ENCODE data around the gene JAK3.
A peak's percentile ranks its signal among the peaks of the same experiment; 100 is the strongest.

Gene JAK3

DNA sequence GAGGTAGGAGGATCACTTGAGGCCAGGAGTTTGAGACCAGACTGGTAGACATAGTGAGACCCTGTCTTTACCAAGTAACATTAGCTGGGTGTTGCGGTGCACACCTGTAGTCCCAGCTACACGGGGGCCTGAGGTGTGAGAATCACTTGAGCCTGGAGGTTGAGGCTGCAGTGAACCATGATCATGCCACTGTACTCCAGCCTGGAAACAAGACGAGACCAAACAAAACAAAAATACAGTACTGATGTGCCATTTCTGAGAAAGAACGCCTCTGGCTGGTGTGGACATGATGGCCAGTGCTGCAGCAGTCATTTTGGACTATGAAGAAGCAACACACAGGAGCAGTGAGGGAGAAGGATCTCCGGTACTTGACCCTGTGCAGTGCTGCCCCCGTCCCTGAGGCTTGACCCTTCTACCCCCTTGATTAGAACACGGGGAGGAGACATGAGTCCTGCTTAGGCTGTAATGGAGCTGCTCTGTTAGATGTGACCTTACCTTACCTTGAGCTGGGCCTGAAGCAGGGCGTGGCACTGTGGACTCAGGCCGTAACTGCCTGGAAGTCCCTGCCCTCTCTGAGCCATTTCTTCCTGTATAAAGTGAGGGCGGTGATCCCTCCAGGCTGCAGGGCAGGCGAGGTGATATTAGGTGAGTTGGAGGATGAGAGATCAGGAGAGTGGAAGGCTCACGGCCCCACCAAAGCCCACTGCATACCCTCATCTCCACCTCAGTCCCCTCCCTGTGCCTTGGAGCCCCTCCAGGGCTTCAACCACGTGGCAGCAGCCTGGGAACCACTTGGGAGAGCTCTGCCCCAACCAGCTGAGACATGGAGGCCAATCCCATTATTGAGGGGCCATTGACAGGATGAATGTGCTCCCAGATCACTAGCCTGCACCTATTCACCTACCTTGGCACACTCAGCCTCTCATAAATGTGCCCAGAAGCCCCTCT is 17.9 kb upstream of the JAK3 start:
- no peak for DNase-seq

DNA sequence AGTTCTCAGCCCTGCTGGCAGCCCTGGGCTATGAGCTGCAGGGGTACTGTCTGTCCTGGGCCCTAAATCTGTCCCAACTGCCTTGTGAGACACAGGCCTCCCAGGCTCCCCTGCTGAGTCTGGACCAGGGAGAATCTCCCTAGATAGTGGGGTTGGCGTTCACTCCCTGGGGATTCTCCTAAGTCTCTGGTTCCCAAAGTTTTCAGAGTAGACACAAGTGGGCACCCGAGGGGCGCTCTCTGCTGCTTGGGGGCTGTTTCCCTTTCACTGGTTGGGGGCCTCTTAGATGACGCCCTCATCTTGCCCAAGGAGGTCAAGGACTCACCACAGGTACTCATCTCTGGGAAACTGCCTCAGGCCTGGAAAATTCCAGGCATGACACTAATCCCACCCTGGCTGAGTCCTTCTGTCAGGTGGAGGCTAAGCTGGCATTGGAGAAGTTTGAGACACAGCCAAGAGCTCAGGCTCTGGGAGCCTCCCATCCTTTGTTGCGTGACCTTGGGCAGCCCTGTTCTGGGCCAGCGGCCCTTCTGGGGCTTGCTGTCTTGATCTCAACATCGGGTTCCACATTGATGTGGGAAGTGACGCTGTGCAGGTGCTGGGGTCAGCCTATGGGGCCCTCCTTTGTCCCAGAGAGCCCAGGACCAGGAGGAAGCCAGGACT is 15.9 kb upstream of the JAK3 start:
- DNase-seq = no peak

DNA sequence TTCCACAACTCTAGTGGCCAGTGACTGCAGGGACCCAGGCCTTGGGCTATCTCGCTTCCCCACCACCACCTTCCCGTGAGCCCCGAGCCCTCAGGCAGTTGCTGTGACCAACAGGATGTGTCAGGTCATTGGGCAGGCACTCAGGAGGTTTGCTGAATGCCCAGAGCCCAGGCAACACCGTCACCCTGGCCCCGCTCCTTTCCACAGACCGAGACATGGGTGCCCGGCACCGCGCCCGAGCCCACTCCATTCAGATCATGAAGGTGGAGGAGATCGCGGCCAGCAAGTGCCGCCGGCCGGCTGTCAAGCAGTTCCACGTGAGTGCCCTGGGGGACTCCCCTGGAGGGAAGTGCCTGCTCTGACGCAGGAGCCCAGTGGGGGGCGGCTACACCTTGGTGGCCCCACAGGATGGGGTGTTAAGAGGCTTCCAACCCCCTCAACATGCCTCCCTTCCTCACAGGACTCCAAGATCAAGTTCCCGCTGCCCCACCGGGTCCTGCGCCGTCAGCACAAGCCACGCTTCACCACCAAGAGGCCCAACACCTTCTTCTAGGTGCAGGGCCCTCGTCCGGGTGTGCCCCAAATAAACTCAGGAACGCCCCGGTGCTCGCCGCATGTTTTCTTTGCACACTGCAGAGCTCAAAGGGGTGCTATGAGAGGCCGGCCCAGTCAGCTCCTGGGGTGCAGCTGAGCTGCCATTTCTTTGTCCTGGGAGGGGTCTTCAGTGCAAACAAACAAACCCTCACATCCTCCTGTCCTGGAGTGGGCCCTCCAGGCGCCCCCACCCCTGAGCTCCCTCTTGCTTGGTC is 15.1 kb upstream of the JAK3 start:
- no peak for DNase-seq

DNA sequence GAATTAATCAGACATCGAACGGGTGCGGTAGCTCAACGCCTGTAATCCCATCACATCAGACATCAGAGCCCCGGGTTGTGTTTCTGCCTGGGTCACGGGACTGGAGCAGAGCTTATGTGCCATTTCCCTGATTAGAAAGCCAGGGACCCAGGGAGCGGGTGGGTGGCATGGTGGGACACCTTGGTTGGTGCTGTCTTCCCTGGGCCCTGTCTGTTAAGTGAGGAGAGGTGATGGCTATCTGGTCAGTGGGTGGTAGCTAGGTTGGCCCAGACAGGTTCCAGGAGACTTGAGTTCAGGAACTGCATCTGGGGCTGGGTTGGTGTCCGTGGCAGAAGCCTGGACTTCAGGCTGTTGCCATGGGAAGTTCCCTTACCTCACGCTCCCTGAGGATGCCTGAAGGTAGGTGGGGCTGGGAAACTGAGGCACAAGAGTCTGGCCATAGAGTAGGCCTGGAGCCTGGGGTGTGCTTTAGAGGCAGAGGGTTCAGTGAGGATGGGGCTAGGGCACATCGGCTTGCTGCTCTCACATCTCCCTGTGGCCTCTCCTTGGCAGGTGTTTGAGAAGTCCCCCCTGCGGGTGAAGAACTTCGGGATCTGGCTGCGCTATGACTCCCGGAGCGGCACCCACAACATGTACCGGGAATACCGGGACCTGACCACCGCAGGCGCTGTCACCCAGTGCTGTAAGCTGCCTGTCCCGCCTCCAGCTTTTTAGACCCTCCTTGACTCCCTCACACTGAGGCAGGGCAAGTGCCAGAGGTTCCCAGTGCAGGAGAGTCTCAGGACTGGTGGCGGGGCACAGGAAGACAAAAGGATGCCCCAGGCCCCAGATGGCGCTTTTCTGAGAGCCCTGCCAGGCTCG is 14.0 kb upstream of the JAK3 start:
- no peak for DNase-seq

DNA sequence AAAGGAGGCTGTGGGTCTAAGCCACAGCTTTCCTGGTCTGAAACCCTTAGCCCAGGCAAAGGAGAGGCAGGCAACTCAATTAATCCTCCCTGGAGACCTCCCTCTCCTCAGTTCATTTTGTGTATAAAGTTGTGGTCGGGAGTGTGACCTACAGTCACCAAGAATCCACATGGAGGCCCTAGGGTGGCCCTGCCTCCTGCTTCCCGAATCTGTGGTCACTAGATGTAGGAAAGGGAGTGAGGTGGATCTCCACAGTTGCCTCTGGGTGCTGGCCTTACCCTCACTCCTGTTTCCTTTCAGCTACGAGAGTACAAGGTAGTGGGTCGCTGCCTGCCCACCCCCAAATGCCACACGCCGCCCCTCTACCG is 13.2 kb upstream of the JAK3 start:
- DNase-seq = no peak

DNA sequence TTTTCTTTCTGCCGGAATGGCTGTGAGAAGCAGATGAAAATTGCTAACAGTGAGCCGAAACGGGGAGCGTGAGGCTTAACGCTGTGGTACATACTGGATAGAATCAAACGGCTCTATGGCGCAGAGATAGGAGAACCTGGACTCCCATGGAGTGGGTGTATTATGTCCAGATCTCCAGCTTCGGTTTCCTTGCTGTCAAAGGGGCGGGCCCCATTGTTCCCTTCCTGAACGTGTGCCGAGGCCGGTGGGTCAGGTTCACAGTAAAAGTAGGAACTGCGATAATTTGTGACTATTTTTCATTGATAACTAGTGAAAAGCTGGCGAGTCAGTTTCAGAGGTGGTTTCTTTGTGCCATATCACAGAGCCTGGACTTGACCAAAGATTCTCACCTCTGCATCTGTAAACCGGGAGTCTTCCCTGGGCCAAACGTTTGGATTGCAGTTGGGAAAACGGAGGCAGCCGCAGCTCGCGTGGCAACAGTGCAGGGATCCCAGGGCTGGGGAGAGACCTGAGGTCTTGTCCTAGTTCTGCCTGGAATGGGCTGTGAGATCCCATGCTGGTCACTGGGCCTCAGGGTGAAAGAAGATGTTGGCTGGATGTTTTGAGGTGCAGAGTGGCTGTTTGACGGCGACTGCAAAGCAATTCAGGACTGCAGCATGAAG is 12.7 kb upstream of the JAK3 start:
- no peak for DNase-seq

DNA sequence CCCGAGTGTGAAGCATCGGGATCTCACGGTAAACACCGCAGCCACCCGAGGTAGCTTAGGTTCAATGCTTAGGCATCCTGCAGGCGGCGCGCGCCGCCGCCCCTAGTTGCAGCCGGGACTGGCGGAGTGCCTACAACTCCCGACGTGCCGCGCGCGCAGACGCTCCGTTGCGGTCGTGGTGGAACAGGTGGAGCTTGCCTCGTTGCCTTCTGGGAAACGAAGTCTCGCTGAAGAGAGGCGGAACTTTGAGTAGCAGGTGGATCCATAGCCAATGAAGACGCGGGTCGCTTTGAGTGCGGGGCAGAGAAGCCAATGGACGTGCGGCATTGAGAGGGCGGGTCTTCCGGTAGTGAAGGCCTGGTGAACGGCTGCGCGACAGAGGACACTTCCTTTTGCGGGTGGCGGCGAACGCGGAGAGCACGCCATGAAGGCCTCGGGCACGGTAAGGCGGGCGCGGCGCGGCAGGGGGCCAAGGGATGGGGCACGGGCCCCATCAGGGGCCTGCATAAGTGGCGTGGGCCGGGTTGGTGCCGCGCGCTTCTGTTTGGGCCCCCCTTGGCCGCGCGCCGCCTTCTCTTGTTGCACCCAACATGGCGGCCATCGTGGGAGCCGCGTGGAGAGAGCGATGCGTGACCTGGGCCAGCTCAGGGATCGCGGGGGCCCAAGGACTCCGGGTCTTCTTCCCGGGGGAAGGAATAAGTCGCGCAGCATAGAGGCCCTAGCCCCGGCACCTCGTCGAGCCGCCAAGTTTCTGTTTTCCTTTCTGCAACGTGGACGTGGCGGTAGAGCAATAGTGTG is 11.9 kb upstream of the JAK3 start, which contains the start of gene RPL18A:
RPL18A (plus strand) TSS at position 378 of the 798 bp plus-strand sequence; CDS start at position 425, 47 bp downstream.
- DNase-seq = peak; percentile 98

DNA sequence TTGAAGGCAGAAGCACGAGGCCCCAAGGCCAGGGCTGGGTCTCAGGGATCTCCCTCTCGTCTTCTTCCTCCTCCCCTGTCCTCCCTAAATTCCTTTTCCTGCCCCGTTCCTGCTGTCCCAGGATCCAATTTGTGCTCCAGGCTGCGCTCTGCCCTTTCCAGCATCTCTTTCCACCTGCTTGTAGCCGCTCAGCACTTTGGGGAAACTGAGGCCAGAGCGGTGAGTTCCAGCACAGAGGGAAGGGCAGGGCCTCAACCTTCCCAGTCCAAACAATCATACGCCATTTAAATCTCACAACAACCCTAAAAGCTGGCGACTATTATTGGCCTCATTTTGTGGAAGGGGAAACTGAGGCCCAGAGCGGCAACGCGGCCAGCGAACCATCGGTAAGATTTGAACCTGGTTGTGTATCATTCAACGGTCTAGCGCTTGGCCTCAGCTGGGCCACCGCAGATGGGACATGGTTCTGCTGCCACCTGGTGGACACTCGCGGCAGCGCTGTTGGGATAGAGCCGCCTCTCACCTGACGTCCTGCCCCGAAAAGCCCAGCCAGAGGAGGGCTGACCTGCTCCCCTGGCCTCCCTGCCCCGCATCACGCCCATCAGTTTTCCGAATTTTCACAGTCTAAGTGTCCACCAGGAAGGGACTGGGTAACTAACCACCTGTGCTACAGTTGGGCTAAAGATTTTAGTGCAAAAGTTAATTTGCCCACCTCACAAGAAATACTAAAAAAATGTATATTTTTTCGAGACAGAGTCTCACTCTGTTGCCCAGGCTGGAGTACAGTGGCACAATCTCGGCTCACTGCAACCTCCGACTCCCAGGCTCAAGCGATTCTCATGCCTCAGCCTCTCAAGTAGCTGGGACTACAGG is 7.7 kb upstream of the JAK3 start:
- peak; percentile 94 for DNase-seq

DNA sequence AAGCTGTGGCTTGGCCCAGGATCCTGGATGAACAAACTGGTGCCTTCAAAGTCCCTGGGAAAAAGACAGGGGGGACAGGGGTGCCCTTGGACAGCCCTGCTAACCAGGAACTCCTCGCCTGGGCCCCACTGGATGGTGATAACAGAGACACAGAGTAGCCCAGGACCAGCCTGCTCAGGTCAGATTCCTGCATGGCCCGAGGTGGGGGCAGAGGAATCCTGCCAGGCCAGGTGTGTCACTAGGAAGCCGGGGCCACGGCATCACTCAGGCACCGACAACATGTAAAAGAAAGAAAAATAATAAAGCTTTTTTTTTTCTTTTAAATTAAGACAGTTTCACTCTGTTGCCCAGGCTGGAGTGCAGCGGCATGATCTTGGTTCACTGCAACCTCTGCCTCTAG is 6.3 kb upstream of the JAK3 start:
- DNase-seq = no peak

DNA sequence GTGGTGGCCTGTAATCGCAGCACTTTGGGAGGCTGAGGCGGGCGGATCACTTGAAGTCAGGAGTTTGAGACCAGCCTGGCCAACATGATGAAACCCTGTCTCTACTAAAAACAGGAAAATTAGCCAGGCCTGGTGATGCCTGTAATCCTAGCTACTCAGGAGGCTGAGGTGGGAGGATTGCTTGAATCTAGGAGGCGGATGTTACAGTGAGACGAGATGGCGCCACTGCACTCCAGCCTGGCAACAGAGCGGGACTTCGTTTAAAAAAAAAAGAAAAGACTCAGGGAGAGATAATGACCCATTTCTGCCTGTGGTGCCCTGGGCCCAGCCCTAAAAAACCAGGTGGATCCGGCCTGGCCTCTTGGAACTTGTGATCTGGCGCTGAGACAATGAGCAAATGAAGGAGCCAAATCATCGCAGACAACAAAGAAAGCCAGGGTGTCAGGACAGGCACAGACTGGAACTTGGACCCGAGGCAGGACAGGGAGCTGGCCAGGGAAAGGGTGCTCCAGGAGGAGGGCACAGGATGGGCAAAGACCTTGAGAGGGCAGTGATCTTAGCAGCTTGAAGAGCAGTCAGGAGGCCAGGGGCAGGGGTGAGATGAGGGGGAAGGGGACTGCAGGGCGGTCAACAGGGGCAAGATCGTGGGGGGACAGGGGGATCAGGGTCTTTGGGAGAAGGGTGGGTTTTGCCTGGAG is 962 bp upstream of the JAK3 start:
- no peak for DNase-seq

DNA sequence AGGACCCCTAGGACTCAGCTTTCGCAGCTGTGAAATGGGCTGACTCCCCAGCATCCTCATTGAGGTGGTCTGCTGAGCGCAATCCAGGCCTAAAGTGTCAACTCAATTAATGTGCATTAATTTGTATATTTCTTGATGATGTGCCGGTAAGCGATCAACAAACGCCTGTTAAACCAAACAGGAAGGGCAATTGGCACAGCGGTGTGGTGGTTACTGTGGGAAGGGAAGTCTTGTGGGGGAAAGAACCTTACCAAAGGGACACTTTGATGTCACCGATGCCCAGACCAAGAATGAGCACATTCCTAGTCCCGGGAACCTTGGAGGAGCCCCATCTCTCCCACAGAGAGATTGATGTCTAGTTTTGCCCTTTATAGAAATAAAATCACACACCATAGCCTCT is 1.6 kb downstream of the JAK3 start:
- no peak for DNase-seq

DNA sequence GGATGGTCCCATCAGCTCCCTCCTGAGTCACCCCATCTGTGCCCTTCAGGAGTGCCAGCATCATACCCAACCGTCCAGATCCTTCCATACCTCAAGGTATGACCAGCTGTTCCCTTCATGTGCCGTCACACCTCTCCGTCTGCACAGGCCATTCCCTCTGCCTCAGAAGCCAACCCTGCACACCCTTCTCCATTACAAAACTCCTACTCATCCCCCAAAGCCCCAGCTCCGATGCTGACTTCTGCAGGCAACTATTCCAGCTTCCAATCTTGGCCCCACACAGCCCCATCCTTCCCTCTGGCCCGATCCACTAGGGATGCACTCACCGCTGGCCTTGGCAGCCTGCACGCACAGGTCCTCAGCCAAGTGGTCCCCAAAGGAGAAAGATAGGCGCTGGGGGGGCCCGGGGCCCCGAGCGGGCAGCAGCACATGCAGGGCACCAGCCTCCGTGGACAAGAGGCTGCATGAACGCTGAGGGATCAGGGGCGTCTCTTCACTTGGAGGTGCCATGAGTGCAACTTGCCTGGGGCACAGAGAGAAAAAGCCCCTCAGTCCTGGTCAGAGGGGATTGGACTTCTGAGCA is 3.8 kb downstream of the JAK3 start:
- DNase-seq = no peak

DNA sequence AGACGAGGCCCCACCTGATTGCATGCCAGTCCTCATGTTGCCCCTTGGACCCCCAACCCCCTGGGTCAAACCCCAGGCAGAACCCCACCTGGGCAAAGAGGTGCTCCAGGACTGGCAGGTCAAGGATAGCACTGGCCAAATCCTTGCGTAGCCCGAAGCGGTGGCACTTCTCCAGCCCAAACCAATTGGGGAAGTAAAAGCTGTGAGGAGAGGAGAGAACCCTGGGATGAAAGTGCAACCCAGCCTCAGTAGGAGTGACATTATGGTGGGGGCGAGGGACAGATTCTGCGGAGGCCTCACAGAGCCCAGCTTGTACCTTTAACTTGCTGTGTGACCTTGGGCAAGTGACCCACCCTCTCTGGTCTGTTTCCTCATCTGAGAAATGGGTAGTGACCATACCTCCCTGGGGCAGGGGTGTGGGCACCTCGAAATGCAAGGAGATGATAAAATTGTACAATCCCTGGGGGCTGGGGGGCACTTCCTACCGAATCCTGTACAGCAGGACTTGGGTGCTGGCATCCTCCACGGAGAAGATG is 4.4 kb downstream of the JAK3 start:
- DNase-seq = no peak

DNA sequence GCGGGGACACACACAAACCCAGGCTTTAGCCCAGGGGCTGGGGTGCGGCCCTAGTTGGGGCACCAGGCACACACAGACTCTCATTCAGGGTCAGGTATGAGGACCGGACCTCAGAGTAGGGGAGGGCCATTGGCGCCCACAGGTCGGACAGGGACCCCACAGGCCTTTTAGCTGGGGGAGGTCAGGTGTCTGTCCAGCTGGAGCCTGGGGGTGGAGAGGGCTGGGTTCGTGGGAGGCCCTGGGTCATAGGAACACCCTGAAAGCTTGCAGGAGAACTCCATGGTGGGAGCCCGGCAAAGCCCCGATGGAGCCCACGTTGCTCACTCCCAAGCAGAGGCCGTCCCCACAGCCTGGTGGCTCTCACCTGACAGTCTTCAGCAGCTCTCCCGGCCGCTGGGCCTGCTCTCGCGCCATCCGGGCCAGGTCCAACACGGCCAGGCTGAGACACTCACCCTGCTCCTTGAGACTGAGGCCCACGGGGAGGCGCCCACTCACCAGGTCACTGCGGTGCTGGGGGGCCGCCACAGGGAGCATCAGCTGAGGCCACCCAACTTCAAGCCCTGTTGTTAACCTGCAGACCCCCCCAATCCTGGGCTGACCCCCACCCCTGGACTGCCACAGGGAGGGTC is 5.0 kb downstream of the JAK3 start:
- DNase-seq = no peak

DNA sequence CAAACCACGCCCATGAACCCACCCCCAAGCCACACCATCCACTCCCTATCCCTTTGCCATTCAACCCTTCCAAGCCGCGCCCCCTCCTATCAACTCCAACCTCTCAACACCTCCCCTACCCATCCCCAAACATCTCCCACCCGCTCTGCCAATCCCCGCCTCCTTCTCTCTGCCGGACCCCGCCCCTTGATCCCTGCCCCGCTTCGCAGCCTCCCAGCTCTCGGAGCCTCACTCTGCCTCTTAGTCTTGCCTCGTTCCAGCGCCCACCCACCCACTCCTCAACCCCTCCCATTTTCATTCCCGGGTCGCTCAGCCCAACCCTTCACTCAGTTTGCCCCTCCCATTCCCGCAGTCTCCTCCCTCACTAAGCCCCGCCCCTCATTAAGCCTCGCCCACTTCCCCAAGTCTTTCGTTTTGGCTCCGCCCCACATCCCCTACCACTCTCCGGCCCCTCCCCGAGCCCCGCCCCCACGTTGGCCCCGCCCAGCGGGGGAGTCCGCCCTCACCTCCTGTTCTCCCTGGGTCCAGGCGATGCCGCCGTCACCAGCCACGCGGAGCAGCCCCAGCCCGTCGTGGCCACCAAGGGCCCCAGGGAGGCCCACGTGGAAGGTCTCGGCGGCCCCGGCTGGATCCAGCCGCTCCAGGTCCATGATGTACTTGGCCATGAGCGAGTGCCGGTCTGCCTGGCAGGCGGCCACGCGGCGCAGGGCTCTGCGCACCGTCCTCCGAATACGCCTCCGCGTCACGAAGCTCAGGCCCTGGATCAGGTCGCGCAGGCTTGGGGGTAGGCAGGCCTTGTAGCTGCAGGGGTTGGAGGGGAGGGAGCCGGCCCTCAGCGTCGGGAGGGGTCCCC is 5.7 kb downstream of the JAK3 start:
- peak; percentile 46 for DNase-seq

DNA sequence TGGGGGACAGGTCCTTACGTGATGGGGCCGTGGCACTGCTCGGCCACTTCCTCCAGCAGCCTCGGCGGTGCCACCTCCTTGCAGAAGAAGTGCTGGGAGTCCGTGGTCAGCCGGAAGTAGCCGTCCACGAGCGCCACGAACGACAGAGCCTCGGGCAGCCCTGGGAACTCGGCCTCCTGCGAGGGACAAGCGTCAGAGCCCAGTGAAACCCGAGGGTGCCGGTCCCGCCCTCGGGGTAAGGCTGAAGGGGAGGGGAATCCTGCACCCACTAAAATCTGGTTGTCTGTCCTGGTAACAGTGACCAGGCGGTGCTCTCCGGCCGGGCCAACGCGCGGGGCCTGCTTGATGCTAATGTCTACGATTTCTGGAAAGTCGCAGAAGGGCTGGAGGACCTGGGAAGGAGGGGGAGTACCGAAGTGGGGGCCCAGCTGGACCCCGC is 6.4 kb downstream of the JAK3 start:
- DNase-seq = no peak

DNA sequence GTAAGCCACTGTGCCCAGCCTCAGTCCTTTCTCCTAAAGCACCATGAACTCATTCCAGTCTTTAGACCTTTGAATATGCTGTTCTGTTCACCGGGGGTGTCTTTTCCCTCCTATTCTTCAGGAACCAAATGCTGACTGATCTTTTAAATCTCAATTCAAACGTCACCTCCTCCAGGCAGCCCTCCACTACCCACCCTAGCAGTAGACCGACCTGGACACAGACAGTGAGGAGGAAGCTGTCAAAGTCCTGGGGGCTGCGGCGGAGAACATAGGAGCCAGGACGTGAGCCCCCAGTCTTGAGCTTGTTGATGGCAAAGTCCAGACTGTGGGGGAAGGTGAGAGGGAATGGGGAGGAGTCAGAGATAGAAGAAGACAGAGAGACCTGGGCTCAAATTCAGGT is 7.8 kb downstream of the JAK3 start:
- no peak for DNase-seq

Measured in activated CD8-positive, alpha-beta memory T cell treated with anti-CD3 and anti-CD28 coated beads, Interleukin-2, amount 50 U/mL, for 4 hours (primary cell).